GM19099 (cell line): ENCODE data around the gene KANK3.

Source experiments
- POLR2A ChIP-seq: IDR thresholded peaks from 3 replicates; pipeline ENCODE4 v1.6.1; 2011; ENCODE audit warnings: low read depth; ENCODE audit not compliant: insufficient read length; ENCODE audit errors: extremely low read depth

The KANK3 gene

DNA sequence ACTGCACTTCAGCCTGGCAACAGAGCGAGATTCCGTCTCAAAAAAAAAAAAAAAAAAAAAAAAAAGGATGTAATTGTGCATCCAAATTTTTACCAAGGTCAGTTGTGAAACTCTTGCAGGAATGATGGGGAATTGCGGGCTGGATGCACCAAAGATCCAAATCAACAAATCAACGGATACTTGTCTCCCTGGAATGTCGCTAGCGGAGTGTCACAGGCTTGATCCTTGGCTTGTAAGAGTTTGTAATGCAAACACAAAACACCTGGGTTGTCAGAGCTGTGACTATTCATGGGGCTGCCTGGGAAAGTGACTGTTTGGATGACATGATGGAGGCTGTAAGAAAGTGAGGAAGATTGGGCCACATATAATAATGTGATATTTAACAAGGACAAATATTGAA lies 4.2 kb downstream of the KANK3 start:
- TF ChIP-seq POLR2A: no peak

DNA sequence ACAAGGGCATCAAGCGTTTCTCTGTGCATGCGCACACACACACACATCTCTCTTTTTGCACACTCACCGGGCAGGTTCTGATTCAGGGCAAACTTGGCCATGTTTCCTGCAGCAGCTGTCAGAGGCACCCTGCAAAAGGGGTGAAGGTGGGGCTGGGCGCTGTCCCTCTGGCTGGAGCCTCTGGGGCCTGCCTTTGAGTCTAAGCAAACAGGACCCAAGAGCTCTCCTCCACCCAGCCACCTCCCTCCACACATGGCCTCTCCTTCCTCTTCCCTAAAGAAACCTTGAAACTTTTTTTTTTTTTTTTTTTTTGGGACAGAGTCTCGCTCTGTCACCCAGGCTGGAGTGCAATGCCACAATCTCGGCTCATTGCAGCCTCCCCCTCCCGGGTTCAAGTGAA lies 5.3 kb downstream of the KANK3 start:
- TF ChIP-seq POLR2A: no peak

DNA sequence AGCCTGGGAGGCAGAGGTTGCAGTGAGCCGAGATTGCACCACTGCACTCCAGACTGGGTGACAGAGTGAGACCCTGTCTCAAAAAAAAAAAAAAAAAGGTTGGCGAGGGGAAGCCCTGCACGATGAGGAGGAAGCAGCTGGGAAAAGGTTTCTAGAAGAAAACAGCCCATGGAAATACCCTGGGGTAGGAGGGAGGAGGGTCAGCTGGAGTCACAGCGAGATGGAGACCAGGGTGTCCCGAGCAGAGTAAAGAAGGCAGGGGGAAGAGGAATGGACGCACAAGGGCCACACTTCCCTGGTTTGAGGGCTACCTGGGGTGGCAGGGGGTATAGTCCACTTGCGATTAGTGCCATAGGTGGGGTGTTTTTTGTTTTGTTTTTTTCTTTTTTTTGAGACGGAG lies 6.4 kb downstream of the KANK3 start:
- no peak for TF ChIP-seq POLR2A

DNA sequence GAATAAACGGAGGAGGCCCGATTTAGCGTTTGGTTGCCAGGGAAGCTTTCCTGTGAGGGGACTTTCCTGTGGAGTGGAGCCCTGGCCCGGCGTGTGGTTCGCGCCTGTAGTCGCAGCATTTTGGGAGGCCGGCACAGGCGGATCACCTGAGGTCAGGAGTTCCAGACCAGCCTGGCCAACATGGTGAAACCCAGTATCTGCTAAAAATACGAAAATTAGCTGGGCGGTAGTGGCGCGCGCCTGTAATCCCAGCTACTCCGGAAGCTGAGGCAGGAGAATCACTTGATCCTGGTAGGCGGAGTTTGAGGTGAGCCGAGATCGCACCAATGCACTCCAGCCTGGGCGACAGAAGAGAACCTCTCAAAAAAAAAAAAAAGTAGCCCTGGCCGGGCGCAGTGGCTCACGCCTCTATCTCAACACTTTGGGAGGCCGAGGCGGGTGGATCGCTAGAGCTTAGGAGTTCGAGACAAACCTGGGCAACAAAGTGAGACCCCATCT lies 6.9 kb downstream of the KANK3 start:
- TF ChIP-seq POLR2A: no peak

DNA sequence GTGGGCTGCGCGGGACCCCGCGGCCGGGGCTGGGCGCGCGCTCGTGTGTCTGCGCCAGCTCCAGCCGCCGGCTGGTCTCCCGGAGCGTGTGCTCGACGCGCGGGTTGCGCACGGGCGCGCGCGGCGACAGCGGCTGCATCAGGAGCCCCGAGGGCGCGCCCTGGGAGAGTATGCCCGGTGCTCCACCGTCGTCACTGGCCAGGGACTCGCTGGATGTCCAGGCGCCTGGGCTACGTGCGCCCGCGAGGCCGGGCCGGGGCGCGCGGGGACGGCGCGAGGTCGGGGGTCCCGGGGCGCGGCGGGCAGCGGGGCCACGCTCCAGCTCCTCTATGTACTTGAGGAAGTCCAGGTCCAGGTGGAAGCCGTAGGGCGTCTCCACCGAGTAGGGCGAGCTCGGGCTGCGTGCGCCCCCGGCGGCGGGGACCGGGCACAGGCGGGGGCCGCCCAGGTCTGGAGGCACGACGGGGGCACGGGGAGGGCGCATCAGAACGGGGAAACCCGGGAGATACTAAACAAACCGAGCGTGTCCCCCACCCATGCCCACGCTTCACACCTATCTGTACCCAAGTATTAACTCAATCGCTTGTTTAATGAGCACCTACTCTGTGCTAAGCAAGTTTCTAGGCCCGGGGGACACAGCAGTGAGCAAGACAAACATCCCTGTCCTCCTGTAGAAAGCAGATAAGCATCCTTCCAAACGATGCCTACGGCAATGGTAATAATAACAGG lies 7.6 kb downstream of the KANK3 start:
- no peak for TF ChIP-seq POLR2A

DNA sequence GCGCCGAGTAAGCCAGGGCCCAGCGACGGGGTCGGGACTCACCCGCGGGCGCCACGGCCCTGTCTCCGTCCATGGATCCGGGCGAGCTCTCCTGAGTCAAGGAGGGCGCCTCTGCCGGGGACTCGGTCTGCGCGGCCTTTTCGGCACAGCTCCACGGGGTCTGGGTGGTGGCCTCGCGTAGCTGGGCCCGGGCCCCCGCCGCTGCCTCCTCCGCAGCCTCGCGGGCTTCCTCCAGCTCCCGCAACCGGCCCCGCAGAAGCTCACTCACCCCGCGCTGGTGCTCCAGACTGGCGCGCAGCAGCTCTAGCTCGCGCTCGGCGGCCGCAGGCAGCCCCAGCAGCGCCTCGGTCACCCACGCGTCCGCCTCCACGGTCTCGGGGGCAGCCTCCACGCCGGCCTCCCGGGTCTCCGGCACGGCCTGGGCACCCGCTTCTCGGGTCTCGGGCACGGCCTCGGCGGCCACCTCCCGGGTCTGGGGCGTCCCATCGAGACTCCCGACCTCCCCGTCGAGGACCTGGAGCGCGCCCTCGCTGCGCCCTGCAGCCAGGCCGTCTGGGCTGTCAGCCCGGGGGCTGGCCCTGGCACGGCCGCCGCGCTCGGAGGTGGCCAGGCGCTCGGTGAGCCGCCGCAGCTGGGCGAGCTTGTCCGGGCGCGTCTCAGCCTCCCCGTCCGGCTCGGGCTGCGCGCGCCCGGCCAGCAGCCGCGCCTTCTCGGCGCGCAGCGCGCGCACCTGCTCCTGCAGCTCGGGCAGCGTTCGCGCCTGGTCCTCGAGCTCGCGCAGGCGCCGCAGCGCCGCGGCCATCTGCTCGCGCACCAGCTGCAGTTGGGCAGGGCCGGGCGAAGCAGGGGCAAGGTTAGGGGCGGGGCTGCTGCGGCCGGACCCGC lies 8.4 kb downstream of the KANK3 start:
- TF ChIP-seq POLR2A: no peak

DNA sequence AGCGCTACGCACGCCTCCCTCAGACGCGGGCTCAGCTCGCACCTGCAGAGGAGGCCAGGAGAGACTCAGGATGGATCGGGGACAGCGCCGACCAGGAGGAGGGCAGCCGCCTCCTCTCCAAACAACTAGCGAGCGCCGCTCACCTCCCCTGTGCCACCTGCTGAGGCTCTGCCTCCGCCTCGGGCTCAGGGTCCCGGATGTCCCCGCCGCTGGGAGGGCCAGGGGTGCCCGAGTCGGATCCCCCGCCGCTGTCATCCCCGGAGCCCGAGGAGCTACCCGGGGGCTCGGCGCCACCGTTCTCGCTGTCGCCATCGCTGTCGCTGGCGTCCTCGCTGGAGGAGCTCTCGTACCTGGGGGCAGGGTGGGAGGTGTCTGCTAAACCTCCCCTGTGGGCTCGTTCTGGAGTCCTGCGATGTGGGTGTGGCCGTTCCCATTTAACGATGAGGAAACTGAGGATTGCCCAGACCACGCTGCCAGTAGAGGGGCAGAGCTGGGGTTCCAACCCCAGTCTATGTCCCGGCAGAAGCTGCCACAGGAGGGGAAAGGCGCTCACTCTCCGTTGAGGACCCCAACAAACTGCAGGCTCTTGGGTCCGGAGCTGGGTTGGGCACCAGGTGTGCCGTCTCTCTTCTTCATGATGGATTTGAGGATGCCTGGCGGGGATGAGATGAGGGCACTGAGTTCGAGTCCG lies 9.2 kb downstream of the KANK3 start:
- TF ChIP-seq POLR2A: no peak

DNA sequence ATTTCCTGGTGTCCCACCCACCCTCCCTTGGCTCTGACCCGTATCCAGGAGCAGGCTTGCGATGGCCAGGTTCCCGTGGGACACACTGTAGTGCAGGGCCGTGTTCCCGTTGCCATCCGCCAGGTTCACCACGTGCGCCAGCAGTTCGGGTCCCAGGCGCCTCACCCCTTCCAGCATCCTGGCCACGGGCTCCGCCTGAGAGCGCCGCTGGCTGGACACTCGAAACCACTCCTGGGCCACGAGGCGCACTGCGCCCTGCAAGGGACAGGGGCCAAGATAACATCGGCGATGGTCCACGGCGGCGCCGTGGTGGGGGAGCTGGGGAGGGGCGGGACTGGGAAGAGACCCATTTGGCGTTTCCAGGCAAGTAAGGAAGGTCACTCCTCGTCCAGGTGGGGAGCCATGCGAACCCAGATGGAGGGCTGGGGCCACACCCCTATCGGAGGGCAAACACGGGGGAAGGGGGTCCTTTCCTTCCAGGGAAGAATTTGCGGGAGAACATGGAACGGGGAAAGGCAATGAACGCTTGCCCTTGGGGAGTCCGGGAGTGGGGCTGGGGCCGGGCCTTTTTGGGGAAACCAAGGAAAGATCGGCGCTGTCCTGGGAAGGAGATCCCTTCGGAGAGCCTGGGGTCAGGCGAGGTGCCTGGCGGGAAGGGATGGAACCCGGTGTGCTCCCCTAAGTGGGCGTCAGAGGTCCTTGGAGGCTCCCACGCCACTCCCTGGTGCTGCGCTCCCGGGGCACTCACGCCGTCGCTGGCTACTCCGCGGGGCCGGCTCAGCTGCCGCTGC lies 9.9 kb downstream of the KANK3 start:
- TF ChIP-seq POLR2A: no peak

DNA sequence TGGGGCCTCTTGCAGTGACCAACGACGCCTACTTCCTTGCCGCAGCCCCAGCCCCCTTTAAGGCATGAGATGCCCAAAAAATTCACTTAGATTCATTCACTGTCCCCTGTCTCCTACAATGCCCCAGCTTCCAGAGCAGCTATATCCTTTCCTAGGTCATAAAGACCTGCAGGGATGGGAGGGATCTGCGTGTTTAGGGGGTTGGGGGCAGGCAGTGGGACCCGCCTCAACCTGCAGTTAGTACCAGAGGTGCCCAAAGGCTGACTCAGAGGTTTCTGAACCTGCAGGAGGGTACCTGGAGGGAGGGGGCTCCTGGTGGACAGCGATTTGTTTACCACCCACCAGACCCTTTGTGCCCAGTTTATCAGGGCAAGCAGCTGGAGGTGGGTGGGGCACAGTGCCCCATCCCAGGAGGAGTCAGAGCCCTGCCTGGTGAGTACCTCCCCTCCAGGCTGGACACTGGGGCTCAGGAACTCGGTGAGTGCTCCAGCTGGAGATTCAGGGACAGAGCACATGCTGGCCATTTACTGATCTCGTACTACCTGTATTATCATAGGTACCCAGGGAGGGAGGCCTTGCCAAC lies 11.7 kb downstream of the KANK3 start:
- no peak for TF ChIP-seq POLR2A

DNA sequence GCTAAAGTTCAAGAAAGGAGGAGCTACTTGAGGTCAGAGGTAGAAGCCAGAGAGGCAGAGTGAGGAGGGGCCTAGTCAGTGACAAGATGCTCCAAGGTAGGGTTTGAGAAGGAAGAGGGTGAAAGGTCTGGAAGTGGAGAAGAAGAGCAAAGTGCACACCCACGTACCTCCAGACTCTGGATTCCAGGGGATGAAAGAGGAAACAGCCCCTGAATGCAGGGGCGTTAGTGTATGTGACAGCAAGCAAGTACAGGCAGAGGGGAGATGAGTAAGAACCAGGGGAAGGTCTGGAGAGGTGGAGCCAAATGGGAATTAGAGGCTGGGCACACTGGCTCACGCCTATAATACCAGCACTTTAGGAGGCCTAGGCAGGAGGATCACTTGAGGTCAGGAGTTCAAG lies 13.1 kb downstream of the KANK3 start:
- TF ChIP-seq POLR2A: no peak

DNA sequence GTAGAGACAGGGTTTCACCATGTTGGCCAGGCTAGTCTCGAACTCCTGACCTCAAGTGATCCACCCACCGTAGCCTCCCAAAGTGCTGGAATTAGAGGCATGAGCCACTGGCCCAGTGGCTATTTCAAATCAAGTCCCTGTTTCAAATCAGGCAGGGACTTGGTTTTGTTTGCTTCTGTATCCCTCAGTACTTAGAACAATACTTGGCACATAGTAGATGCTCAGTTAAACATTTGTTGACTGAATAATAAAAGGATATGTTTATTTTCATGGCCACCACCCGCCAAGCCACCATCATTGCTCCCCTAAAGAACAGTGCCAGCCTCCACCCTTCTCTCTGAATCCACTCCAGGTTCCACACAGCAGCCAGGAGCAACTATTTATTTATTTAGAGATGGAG lies 17.6 kb downstream of the KANK3 start:
- no peak for TF ChIP-seq POLR2A

DNA sequence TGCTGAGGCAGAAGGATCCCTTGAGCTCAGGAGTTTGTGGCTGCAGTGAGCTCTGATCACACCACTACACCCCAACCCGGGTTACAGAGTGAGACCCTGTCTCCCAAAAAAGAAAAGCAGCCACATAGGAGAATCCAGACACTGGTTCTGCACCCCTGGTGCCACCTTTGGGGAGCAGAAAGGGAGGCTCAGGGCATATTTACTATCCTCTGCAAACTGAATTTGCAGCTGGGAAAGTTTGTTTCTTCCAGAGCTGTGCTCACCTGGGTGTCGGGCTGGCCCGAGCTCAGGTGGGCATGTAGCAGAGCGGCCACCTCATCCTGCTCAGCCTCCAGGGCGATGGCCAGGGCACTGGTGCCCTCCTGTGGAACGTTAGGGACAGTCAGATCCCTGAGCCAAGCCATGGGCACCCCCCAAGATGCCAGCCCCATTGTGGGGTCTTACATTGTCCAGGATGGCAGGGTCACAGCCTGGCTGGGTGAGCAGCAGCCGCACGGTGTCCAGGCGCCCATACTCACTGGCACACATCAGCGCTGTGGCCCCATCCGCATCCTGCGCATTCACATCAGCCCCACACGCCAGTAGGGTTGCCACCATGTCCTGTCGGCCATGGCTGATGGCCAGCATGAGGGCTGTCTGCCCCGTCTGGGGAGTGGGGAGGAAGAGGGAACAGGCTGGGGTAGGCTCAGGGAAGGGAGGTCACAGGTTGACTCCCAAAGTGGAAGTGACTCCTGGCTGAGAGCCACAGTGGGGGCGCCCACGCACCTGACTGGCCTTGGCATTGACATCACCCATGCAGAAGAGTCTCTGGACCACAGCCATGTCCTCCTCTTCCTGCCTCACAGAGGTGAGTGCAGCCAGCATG lies 18.6 kb downstream of the KANK3 start:
- TF ChIP-seq POLR2A: peak; percentile 23

DNA sequence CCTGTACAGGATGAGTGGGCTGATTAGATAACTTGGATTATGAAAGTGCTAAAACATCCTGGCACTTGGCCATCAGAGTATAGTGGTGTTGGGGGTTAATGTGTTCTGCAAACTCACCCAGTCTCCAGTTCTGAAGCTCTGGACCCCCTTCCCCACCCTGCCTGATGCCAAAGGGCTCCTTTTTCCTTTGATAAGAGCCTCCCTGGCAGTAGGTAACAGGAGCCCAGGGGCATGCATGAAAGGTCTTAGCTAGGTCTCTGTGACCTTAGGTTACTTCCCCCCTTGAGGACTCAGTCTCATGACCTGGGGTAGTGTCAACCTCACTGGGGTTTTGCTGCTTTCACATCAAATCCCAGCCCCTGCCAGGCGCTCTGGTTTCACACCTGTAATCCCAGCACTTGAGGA lies 19.3 kb downstream of the KANK3 start:
- no peak for TF ChIP-seq POLR2A
